Measurements from ENCODE around the gene CBS.
"Not testable (repeated sequence)": the region's sequence is repeated elsewhere in the genome, so short reads cannot be mapped to it uniquely, and the experiment has no call there.

- not testable (repeated sequence) for TF ChIP-seq CTCF, POLR2A (IDR thresholded peaks at IDR 0.05)
These were observed 33.5 kb downstream of the CBS start for GRCh38 chr21:43042169-43042568.

All from lower leg skin (tissue), 3 donors.